NCI-H526 treated with DMSO at 0.1 percent for 48 hours (cell line): ENCODE measurements around the gene CTTNBP2.

Experiments used
- DNase-seq: peaks from one replicate; lab custom pipeline; 2025; lab: John Stamatoyannopoulos, UW

Gene CTTNBP2

DNA sequence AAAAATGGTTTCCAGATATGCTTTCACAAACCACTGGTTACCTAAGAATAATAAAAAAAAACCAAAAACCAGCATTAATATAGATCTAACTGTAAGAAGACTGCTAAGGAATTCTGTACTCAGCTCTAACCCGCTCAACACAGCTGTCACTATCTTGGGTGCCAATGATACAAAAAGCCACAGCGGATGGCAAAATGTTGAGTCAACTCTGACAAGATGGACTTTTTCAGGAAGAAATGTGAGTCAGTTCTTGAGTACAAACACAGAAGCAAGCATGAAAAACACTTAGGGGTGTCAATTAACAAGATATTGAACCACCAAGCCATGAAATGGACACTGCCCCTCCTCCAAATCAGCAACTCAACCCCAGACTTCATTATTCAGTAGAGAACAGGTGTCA, 55.0 kb downstream of the CTTNBP2 start:
- DNase-seq: no peak

DNA sequence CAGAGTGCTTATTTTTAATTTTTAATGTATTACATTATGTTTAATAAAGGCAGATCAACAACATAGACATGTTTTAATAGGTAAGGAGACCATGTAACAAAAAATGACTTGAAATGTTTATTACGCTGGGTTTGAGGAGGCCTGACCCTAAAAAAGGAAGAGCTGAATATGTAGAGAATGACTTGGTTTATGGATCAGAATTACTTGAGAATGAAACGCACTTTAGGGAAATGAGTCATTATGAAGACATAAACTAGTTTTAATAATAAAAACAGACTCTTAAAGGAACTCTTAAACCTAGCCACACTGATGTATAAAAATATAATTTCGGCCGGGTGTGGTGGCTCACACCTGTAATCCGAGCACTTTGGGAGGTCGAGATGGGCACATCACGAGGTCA, 56.5 kb downstream of the CTTNBP2 start:
- no peak for DNase-seq

DNA sequence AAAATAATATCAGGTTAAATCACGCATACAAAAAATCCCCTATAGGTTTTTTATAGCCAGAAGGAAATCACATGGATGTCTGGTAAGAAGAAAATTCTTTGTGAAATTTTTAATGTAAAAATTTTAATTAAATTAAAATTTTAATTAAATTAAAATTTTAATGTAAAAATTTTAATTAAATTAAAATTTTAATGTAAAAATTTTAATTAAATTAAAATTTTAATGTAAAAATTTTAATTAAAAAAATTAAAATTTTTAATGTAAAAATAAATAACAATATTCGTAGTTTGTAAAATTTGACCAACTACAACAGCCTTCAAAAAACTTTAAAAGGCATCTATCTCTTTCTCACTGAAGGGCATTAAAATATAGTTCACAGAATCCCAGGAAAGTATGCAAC, 61.5 kb downstream of the CTTNBP2 start:
- DNase-seq: no peak

- no peak for DNase-seq
Measured at GRCh38 chr7:117810642-117811512, 62.4 kb downstream of the CTTNBP2 start.

DNA sequence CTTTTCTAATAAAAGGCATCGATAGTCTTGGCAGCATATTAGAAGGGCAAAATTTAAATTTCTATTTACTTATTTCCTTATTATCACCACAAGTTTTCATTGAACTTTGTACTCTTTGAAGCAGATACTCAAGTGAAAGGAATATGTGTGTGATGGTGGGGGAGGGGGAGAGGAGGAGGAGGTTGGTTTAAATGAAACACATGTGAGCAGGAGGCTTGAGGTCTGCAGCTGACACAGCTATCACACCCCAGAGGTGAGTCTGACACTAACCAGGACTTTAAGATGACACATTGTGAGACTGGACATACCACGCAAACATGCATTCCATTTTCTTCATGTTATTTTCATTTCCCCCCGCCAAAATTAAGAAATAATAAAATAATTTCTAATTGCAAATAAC, 63.3 kb downstream of the CTTNBP2 start:
- DNase-seq: peak; percentile 47

- DNase-seq: no peak
Measured at GRCh38 chr7:117808910-117809705, 64.1 kb downstream of the CTTNBP2 start.

GRCh38 chr7:117808341-117808757, 64.9 kb downstream of the CTTNBP2 start:
- peak; percentile 64 for DNase-seq

GRCh38 chr7:117807676-117808075, 65.6 kb downstream of the CTTNBP2 start:
- no peak for DNase-seq

- no peak for DNase-seq
Measured at GRCh38 chr7:117806011-117806410, 67.2 kb downstream of the CTTNBP2 start.

GRCh38 chr7:117805241-117805640, 68.0 kb downstream of the CTTNBP2 start:
- DNase-seq: no peak

DNA sequence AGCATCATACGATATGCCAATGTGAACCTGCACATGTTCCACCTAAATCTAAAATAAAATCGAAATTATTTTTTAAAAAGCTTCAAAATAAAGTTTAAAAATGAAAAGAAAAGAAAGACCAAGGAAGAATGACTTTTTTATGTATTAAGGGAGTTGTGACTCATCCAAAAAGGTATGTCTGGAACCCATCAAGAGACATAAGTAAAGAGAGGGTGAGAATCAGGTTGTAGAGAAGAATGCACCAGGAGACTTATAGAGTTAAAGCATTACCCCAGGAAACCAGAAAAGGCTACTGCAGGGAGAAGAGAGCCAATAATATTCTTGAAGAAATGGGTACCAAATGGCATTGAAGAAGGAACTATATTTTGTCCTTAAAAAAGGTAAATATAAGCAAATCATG, 69.8 kb downstream of the CTTNBP2 start:
- DNase-seq: no peak

DNA sequence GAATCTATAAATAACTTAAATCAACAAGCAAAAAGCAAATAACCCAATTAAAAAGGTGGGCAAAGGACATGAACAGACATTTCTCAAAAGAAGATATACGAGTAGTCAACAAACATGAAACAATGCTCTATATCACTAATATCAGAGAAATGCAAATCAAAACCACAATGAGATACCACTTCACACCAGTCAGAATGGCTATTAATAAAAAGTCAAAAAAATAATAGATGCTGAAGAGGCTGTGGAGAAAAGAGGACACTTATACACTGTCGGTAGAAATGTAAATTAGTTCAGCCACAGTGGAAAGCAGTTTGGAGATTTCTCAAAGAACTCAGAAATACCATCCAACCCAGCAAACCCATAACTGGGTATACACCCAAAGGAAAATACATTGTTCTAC, 70.6 kb downstream of the CTTNBP2 start:
- no peak for DNase-seq

DNA sequence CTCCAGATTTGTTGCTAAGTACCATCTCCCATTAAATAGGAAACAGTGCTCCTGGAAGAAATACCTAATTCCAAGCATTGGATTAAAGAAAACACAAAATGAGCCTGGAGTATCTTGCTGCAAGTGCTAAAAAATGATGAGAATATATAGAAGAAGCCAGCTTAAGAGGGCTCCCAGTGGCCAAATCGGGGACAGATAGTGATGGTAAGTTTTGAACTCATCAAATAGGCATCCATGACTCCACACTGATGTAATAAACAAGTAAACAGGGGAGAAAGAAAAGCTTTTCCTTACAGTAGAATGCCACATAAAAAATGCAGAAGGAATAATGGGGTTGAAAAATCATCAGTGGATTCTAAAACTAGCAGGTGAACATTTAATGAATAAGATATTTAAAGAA, 72.4 kb downstream of the CTTNBP2 start:
- DNase-seq: no peak

GRCh38 chr7:117800406-117800805, 72.8 kb downstream of the CTTNBP2 start:
- no peak for DNase-seq

- DNase-seq: no peak
Measured at GRCh38 chr7:117796889-117797288, 76.4 kb downstream of the CTTNBP2 start.

- no peak for DNase-seq
Measured at GRCh38 chr7:117793976-117794375, 79.3 kb downstream of the CTTNBP2 start.

DNA sequence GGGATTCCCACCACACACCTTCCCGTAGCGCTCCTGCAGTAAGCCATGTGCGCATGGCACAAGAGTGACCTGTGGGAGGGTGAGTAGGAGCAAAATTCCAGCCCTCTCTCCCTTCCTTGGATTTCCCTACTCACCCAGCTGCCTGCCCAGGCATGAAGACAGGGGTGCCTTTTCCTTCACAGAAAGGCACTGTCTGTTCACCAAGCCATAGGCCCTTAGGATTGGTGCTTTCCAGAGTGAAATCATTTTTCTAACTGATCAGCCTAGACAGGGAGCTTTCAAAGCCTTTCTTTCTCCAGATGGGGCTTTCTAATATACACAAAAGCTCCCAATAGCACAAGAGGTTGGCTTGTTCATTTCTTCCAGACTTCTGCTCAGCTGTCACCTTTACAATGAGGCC, 79.7 kb downstream of the CTTNBP2 start:
- DNase-seq: no peak

- no peak for DNase-seq
Measured at GRCh38 chr7:117791877-117792780, 81.1 kb downstream of the CTTNBP2 start.

DNA sequence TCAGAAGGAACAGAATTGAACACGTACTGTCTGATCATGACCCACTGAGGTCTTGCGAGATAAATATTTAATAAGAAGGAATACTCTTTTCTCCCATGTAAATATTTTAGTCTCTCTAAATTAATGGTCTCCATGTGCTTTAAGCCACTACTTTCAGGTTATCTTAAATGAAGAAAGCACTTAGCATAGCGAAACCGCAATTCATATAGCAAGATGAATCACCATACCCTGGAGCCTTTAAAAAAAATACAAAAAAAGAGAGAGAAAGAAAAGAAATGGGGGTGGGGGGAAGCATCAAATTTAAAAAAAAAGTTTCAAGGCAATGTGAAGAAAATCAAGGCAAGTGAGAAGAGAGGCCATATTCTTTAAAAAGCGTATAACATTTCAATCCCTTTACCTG, 82.5 kb downstream of the CTTNBP2 start:
- no peak for DNase-seq

GRCh38 chr7:117790251-117790650, 83.0 kb downstream of the CTTNBP2 start:
- DNase-seq: no peak

- no peak for DNase-seq
Measured at GRCh38 chr7:117785431-117785830, 87.8 kb downstream of the CTTNBP2 start.

- no peak for DNase-seq
Measured at GRCh38 chr7:117784315-117784714, 88.9 kb downstream of the CTTNBP2 start.
